ENCODE results near the gene GLS2.
"Not testable (repeated sequence)": the region's sequence is repeated elsewhere in the genome, so short reads cannot be mapped to it uniquely, and the experiment has no call there.

GLS2 gene

GRCh38 chr12:56520048-56520447 lies 32.1 kb upstream of the GLS2 start:
- FAIRE-seq = no peak
- TF ChIP-seq TAF1 (IDR thresholded peaks at IDR 0.05; ENCODE audit: low read depth, low read length) (no peak), POLR2A (IDR thresholded peaks at IDR 0.05; ENCODE audit: low read depth, low read length) (no peak), SPI1 (IDR thresholded peaks at IDR 0.05; ENCODE audit: low read depth, low read length) (no peak), POLR2AphosphoS5 (IDR thresholded peaks at IDR 0.05; ENCODE audit: low read depth, low read length) (no peak), POU2F2 (IDR thresholded peaks at IDR 0.05; ENCODE audit: low read depth, low read length) (no peak), PAX5 (IDR thresholded peaks at IDR 0.05; ENCODE audit: insufficient read depth, low read length, severe bottlenecking) (no peak)
- no peak for DNase-seq (ENCODE audit: insufficient read length, low spot score)

DNA sequence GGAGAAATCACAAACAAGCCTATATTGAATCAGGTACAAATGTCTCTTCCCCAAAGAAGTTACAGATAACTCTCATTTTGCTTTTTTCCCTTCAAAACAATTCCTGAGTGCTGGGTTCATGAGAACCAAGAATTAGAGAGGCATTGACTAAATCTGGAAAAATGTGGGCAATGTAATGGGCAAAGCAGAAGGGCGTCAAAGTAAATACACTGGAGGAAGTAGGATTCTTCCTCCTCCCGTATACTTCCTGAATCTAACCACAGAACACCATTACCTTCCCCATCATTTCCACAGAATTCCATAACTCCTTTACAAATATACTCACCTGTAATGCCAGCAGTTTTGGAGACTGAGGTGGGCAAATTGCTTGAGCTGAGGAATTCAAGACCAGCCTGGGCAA lies 30.6 kb upstream of the GLS2 start:
- DNase-seq (ENCODE audit: insufficient read length, low spot score) (no peak), FAIRE-seq (no peak)
- TF ChIP-seq POLR2A (IDR thresholded peaks at IDR 0.05; ENCODE audit: low read depth, low read length) = no peak
- TF ChIP-seq TAF1 (IDR thresholded peaks at IDR 0.05; ENCODE audit: low read depth, low read length) = no peak

GRCh38 chr12:56517854-56518253 lies 29.9 kb upstream of the GLS2 start:
- DNase-seq (ENCODE audit: insufficient read length, low spot score) (no peak), FAIRE-seq (no peak)
- TF ChIP-seq POU2F2 (IDR thresholded peaks at IDR 0.05; ENCODE audit: low read depth, low read length) (no peak), POLR2A (IDR thresholded peaks at IDR 0.05; ENCODE audit: low read depth, low read length) (no peak), POLR2AphosphoS5 (IDR thresholded peaks at IDR 0.05; ENCODE audit: low read depth, low read length) (no peak), SPI1 (IDR thresholded peaks at IDR 0.05; ENCODE audit: low read depth, low read length) (no peak), TAF1 (IDR thresholded peaks at IDR 0.05; ENCODE audit: low read depth, low read length) (no peak), PAX5 (IDR thresholded peaks at IDR 0.05; ENCODE audit: insufficient read depth, low read length, severe bottlenecking) (no peak)

DNA sequence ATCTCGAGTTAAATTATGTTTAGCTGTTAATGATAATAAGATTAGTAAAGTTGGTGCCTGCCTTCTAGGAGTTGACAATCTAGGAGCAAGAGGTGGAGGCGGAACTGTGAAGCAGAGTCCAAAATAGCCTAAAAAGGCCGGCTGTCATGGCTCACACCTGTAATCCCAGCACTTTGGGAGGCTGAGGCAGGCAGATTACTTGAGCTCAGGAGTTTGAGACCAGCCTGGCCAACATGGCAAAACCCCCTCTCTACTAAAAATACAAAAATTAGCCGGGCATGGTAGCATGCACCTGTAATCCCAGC lies 26.0 kb upstream of the GLS2 start:
- FAIRE-seq; DNase-seq (ENCODE audit: insufficient read length, low spot score): not testable (repeated sequence)

GRCh38 chr12:56510786-56511185 lies 22.8 kb upstream of the GLS2 start:
- no peak for FAIRE-seq
- TF ChIP-seq TAF1 (IDR thresholded peaks at IDR 0.05; ENCODE audit: low read depth, low read length) (no peak), POLR2AphosphoS5 (IDR thresholded peaks at IDR 0.05; ENCODE audit: low read depth, low read length) (no peak), POLR2A (IDR thresholded peaks at IDR 0.05; ENCODE audit: low read depth, low read length) (no peak), SPI1 (IDR thresholded peaks at IDR 0.05; ENCODE audit: low read depth, low read length) (no peak), PAX5 (IDR thresholded peaks at IDR 0.05; ENCODE audit: insufficient read depth, low read length, severe bottlenecking) (no peak), POU2F2 (IDR thresholded peaks at IDR 0.05; ENCODE audit: low read depth, low read length) (no peak)
- DNase-seq (ENCODE audit: insufficient read length, low spot score) = no peak

DNA sequence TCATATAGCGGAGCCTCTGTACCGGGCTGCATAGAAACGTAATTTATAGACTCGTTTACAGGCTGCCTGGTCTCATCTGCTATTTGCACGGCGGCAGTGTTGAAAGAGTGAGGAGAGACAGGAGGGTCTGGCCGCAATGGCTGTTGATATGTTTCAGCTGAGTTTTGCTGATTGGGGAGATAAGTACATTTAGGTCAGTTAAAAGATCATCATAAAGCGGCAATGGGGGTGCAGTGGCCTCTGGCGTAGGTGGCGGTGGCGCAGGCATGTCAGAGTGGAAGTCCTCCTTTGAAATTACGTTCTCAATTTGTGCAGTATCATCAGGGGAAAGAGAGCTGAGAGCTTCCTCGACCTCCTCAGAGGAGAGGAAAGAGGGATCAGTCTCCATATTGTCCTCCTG lies 11.9 kb upstream of the GLS2 start:
- not testable (repeated sequence) for FAIRE-seq

DNA sequence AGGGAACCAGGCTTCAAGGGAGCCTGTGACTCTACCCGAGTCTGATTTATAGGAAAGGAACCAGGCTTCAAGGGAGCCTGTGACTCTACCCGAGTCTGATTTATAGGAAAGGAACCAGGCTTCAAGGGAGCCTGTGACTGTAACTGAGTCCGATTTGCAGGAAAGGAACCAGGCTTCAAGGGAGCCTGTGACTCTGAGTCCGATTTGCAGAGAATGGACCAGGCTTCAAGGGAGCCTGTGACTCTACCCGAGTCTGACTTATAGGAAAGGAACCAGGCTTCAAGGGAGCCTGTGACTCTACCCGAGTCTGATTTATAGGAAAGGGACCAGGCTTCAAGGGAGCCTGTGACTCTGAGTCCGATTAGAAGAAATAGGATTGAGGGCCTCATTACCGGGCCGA lies 11.5 kb upstream of the GLS2 start:
- not testable (repeated sequence) for FAIRE-seq; DNase-seq (ENCODE audit: insufficient read length, low spot score)

More for the DNA sequence above, 11.9 kb upstream of the GLS2 start:
- not testable (repeated sequence) for DNase-seq (ENCODE audit: insufficient read length, low spot score)

DNA sequence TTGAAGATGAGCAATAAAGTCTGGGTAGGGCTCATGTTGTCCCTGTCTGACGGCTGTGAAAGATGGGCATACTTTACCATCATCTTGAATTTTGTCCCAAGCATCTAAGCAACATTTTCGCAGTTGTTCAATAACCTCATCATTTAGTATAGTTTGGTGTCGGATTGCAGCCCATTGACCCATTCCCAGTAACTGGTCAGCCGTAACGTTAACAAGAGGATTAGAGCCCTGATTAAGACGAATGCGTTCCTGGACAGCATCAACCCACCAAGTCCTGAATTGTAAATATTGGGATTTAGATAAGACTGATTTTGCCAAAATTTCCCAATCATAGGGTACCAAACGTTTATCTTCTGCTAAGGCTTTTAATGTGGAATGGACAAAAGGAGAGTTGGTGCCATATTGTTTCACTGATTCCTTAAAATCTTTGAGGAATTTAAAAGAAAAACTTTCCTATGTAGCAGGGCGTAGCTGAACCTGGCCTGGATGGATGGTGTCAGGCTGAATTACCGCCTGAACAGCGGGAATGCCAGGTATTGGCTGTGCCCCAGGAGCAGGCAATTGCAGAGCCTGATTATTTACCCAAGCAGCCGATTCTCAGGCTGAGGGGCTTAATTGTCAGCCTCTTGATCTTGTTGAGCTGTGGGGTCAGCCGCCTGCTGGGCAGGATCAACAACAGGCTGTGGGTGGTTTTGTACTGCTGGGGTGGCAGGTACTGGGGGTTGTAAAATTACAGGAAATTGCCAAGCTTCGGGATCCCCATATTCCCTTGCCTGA lies 10.4 kb upstream of the GLS2 start:
- not testable (repeated sequence) for DNase-seq (ENCODE audit: insufficient read length, low spot score); FAIRE-seq

DNA sequence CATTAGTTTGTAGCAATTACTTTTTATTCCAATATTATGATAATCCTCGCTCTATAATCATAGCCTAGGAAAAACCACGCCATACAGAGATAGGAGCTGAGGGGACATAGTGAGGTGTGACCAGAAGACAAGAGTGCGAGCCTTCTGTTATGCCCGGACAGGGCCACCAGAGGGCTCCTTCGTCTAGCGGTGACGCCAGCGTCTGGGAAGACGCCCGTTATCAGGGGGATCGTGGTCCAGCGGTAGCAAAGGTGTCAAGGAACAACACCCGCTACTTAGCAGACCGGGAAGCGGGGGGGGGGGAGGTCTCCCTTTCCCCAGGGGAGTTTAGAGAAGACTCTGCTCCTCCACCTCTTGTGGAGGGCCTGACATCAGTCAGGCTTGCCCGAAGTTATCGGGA lies 8.7 kb upstream of the GLS2 start:
- DNase-seq (ENCODE audit: insufficient read length, low spot score) = not testable (repeated sequence)
- FAIRE-seq = peak; percentile 33

DNA sequence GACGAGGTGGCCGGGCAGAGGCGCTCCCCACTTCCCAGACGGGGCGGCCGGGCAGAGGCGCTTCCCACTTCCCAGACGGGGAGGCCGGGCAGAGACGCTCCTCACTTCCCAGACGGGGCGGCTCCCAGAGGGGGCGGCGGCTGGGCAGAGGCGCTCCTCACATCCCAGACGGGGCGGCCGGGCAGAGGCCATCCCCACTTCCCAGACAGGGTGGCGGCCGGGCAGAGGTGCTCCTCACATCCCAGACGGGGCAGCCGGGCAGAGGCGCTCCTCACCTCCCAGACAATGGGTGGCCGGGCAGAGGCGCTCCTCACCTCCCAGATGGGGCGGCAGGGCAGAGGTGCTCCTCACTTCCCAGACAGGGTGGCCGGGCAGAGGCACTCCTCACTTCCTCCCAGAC lies 6.5 kb upstream of the GLS2 start:
- DNase-seq (ENCODE audit: insufficient read length, low spot score); FAIRE-seq: not testable (repeated sequence)

DNA sequence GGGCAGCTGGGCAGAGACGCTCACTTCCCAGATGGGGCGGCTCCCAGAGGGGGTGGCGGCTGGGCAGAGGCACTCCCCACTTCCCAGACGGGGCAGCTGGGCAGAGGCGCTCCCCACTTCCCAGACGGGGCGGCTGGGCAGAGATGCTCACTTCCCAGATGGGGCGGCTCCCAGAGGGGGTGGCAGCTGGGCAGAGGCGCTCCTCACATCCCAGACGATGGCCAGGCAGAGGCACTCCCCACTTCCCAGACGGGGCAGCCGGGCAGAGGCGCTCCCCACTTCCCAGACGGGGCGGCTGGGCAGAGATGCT lies 6.1 kb upstream of the GLS2 start:
- not testable (repeated sequence) for DNase-seq (ENCODE audit: insufficient read length, low spot score); FAIRE-seq

- DNase-seq (ENCODE audit: insufficient read length, low spot score); FAIRE-seq: not testable (repeated sequence)
Measured at GRCh38 chr12:56493409-56494105, 5.6 kb upstream of the GLS2 start.

- FAIRE-seq (no peak), DNase-seq (ENCODE audit: insufficient read length, low spot score) (no peak)
- TF ChIP-seq POLR2A (IDR thresholded peaks at IDR 0.05; ENCODE audit: low read depth, low read length) = no peak
- no peak for TF ChIP-seq SPI1 (IDR thresholded peaks at IDR 0.05; ENCODE audit: low read depth, low read length)
- TF ChIP-seq POLR2AphosphoS5 (IDR thresholded peaks at IDR 0.05; ENCODE audit: low read depth, low read length) = no peak
- TF ChIP-seq TAF1 (IDR thresholded peaks at IDR 0.05; ENCODE audit: low read depth, low read length) = no peak
- TF ChIP-seq POU2F2 (IDR thresholded peaks at IDR 0.05; ENCODE audit: low read depth, low read length) = no peak
- no peak for TF ChIP-seq PAX5 (IDR thresholded peaks at IDR 0.05; ENCODE audit: insufficient read depth, low read length, severe bottlenecking)
Measured at GRCh38 chr12:56490360-56490759, 2.4 kb upstream of the GLS2 start.

Data from GM12891 (cell line).